Activated T-helper 17 cell treated with anti-CD3 and anti-CD28 coated beads, Interleukin-2, amount 50 U/mL, for 72 hours (primary cell): ENCODE results near the gene HSD17B12. TPM values are rescaled to one million over a fixed set of nuclear protein-coding genes. Genes with fewer than 3 reads are reported as not detected.

Experiments used
- ATAC-seq: fragments of 150-1000 bp; cut with Tn5 transposase; replicated peaks from 2 replicates; pipeline ENCODE4 v1.10.0; 2021; ENCODE audit warnings: mild to moderate bottlenecking, moderate library complexity
- H3K27ac Mint-ChIP-seq: one replicate; pipeline ENCODE4 v1.8.0; 2022; ENCODE audit warnings: mixed read lengths
- H3K27me3 Mint-ChIP-seq: one replicate; pipeline ENCODE4 v1.8.0; 2022; ENCODE audit warnings: mixed read lengths
- H3K36me3 Mint-ChIP-seq: one replicate; pipeline ENCODE4 v1.8.0; 2022; ENCODE audit warnings: low read depth, mild to moderate bottlenecking, mixed read lengths
- H3K4me1 Mint-ChIP-seq: one replicate; pipeline ENCODE4 v1.8.0; 2022; ENCODE audit warnings: mixed read lengths
- H3K4me3 Mint-ChIP-seq: one replicate; pipeline ENCODE4 v1.8.0; 2022; ENCODE audit warnings: mild to moderate bottlenecking, mixed read lengths
- H3K9me3 Mint-ChIP-seq: one replicate; pipeline ENCODE4 v1.8.0; 2022; ENCODE audit warnings: mixed read lengths
- total RNA-seq, 2 donors: library from RNA; stranded (reverse); gene quantifications; one replicate each; pipeline ENCODE4 v1.2.3, GENCODE V29; 2022

Gene HSD17B12
- total RNA-seq, 2 donors from 2014 or later = 32.2 to 45.2 TPM

GRCh38 chr11:43903078-43903477, 222.5 kb downstream of the HSD17B12 start:
- no peak for ATAC-seq
- H3K27me3 Mint-ChIP-seq = no peaks in the 10 kb centered on the region
- no peak overlapping the region for H3K4me3 Mint-ChIP-seq
- no peak overlapping the region for H3K27ac Mint-ChIP-seq
- H3K36me3 Mint-ChIP-seq = peaks cover 92% of the 10 kb centered on the region
- H3K9me3 Mint-ChIP-seq = no peaks in the 10 kb centered on the region
- H3K4me1 Mint-ChIP-seq = peaks cover 12% of the 10 kb centered on the region

- peaks cover 92% of the 10 kb centered on the region for H3K36me3 Mint-ChIP-seq
- no peaks in the 10 kb centered on the region for H3K9me3 Mint-ChIP-seq
- H3K4me1 Mint-ChIP-seq = peaks cover 12% of the 10 kb centered on the region
- no peak overlapping the region for H3K27ac Mint-ChIP-seq
- ATAC-seq = no peak
- H3K27me3 Mint-ChIP-seq = no peaks in the 10 kb centered on the region
- no peak overlapping the region for H3K4me3 Mint-ChIP-seq
Observed at GRCh38 chr11:43903969-43904368, 223.4 kb downstream of the HSD17B12 start.

- no peak overlapping the region for H3K4me3 Mint-ChIP-seq
- no peak overlapping the region for H3K27ac Mint-ChIP-seq
- no peaks in the 10 kb centered on the region for H3K9me3 Mint-ChIP-seq
- no peaks in the 10 kb centered on the region for H3K27me3 Mint-ChIP-seq
- peaks cover 94% of the 10 kb centered on the region for H3K36me3 Mint-ChIP-seq
- H3K4me1 Mint-ChIP-seq = peaks cover 12% of the 10 kb centered on the region
- no peak for ATAC-seq
Observed at GRCh38 chr11:43904742-43905535, 224.4 kb downstream of the HSD17B12 start.

- H3K27me3 Mint-ChIP-seq = no peaks in the 10 kb centered on the region
- no peak overlapping the region for H3K4me3 Mint-ChIP-seq
- H3K27ac Mint-ChIP-seq = no peak overlapping the region
- peaks cover 96% of the 10 kb centered on the region for H3K36me3 Mint-ChIP-seq
- ATAC-seq = no peak
- H3K9me3 Mint-ChIP-seq = no peaks in the 10 kb centered on the region
- H3K4me1 Mint-ChIP-seq = peaks cover 12% of the 10 kb centered on the region
Observed at GRCh38 chr11:43905813-43906241, 225.3 kb downstream of the HSD17B12 start.

Other genes starting within 250 kb of the HSD17B12 start
- 10 to 100 TPM; 26.5 to 42.4 TPM for gene ALKBH3, start 200.1 kb downstream of the HSD17B12 start, total RNA-seq